ENCODE measurements around the gene PIP5K1A.
A peak's percentile ranks its signal among the peaks of the same experiment; 100 is the strongest.

PIP5K1A gene

GRCh38 chr1:151255381-151255780 lies 57.0 kb downstream of the PIP5K1A start:
- DNase-seq: peak; percentile 13 to 22 (median 22)

GRCh38 chr1:151259351-151259750 lies 61.0 kb downstream of the PIP5K1A start:
- no peak for DNase-seq

DNA sequence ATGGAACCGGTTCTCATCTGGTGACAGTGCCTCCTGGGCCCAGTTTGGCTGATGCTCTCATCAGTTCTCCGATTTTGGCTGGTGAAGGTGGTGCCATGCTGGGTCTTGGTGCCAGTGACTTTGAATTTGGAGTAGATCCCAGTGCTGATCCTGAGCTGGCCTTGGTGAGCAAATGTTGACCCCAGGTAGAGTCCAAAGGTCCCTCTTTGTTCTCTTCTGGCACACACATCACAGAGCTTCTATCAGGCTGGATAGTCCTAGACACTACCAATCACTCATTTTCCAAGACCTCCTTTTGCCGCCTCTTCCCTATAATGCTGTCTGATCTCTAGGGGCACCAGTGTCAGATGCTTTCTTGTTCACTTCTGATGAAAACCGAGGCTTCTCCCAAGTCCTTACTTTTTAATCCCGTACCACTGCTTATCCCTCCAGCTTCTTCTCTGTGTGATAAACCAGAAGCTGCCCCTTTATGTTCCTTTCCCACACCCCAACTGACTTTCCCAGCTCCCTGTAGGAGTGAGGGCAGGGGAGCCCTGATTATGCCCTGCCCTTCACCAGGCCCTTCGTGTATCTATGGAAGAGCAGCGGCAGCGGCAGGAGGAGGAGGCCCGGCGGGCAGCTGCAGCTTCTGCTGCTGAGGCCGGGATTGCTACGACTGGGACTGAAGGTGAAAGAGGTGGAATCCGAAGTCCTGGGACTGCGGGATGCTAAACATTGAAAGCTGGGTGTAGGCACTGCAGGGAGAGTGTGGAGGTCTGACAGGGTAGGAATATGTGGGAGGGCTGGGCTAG lies 67.3 kb downstream of the PIP5K1A start:
- no peak for DNase-seq

DNA sequence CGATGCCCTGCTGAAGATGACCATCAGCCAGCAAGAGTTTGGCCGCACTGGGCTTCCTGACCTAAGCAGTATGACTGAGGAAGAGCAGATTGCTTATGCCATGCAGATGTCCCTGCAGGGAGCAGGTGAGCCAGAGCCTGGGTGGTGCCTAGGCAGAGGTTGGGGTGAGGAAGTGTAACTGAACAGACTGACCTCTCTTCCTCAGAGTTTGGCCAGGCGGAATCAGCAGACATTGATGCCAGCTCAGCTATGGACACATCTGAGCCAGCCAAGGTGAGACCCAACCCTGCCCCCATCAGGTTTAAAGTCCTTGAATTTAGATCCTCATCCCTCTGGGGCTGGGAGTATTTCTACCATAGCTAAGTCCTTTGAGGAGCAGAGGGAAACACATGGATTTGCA lies 68.0 kb downstream of the PIP5K1A start:
- no peak for DNase-seq

DNA sequence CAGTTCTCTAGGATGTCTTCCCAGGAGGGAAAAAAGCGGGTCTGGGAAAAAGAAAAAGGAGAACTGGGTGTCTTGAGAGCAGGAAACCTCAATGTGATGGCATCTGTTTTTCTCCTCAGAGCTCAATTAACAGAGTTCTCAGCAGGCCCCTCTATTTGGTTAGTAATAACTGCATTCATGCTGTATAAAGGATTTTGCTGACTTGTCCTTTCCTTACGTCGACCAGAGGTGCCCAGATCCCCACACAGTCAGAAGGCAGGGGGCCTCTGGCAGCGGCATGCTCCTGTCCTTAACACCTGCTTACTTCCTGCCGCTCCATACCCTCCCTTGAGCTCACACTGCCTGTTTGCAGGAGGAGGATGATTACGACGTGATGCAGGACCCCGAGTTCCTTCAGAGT lies 68.5 kb downstream of the PIP5K1A start:
- DNase-seq: no peak

- DNase-seq: no peak
These were observed 69.4 kb downstream of the PIP5K1A start for GRCh38 chr1:151267760-151268159.

- peak in 1 of 3 donors; percentile 9 for DNase-seq
These were observed 75.6 kb downstream of the PIP5K1A start for GRCh38 chr1:151273924-151274466.

DNA sequence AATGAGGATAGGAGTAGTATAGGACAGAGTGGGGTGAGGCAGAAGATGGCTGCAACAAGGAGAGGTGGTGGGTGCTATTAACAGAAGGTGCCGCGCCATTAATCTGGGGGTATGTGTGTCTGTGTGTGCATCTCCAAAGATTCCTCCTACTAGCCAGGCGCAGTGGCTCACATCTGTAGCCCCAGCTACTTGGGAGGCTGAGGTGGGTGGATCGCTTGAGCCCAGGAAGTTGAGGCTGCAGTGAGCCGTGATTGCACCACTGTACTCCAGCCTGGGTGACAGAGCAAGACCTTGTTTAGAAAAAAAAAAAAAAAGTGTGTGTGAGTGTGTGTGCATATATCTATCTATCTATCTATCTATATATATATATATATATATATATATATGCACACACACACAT lies 77.0 kb downstream of the PIP5K1A start:
- peak; percentile 33 to 54 (median 36) for DNase-seq

GRCh38 chr1:151277249-151277648 lies 78.9 kb downstream of the PIP5K1A start:
- DNase-seq: peak; percentile 84 to 96 (median 94)

GRCh38 chr1:151281225-151281968 lies 83.0 kb downstream of the PIP5K1A start:
- peak; percentile 98 to 99 (median 99) for DNase-seq

GRCh38 chr1:151281969-151282882 lies 83.9 kb downstream of the PIP5K1A start, which contains the start of gene ZNF687:
TSS of gene ZNF687 (plus strand) at chr1:151282299. CDS start at chr1:151286292, 3,993 bp downstream.
- peak; percentile 99 to 100 (median 100) for DNase-seq

DNA sequence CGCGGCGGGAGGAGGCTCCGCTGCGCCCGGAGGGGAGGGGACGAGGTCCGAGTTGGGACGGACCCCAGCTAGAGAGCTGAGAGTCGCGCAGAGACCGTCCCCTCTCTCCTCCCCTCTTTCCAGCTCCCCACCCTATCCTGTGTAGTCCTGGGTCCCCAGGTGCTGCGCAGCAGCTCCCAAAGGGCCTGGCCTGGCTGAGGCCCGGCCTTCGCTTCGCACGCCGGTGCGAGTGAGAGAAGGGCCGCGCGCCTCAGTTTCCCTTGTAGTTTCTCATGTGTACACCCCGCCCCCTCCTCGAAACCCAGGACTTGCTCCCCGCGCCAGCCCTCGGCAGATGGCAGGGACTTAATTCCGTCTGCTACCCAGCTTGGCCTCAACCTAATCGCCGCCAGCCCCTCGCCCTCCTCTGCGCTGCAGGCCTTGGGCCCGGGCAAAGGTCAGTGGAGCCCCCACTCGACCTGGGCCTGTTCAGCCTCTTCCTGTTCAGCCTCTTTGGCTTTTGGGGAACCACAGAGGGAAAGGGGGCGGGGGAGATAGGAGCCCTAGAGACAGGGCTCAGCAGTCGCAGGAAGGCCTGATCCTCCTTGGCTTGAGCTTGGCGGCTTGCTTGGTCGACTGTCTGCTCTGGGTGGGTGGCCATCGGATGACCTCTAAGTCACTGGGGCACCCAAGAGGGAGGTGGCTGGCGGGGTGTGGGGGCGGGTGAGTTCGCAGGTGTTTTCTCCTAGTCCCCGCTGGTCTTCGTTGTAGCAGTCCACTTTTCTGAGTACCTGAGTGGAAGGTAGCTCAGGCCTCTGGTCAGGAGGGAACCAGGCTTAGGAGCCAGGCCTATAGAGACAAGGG lies 84.8 kb downstream of the PIP5K1A start:
- DNase-seq: peak; percentile 66 to 82 (median 75)

DNA sequence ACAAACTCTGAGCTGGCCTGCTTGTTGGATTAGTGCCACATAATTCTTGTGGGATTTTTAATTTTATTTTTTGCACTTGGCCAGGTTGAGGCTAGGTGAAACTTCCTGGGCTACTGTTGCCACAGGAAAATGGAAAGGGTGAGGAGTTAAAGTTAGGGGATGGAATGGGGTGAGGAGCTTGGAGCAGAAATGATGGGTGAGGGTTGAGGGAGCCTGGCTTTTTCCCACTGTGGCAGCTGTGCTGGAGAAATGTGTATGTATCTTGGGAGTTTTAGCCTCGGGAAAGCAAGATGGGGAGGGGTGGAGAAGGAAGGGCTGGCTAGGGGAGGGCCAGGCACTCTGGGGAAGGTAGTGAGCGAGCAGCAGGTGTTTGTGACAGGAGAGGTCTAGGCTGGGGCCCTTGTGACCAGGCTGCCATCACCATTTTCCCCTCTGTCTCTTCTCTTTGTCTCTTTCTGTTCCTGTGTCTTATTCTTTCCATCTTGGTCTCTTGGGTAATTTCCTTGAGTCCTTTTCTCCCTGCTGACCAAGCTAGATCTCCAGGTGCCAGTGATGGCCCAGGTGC lies 85.7 kb downstream of the PIP5K1A start:
- DNase-seq: no peak

DNA sequence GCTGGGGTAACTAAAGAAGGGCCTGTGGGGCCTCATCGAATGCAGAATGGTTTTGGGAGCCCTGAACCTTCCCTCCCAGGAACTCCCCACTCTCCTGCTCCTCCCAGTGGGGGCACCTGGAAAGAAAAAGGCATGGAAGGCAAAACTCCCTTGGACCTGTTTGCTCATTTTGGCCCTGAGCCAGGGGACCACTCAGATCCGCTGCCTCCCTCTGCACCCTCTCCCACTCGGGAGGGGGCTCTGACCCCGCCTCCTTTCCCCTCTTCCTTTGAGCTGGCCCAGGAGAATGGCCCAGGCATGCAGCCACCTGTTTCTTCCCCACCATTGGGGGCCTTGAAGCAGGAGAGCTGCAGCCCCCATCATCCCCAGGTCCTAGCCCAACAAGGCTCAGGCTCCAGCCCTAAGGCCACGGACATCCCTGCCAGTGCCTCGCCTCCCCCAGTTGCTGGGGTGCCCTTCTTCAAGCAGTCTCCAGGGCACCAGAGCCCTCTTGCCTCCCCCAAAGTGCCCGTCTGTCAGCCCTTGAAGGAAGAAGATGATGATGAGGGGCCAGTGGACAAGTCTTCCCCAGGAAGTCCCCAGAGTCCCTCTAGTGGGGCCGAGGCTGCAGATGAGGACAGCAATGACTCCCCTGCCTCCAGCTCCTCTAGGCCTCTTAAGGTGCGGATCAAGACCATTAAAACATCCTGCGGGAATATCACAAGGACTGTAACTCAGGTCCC lies 88.4 kb downstream of the PIP5K1A start:
- no peak for DNase-seq

GRCh38 chr1:151287341-151287699 lies 89.0 kb downstream of the PIP5K1A start:
- DNase-seq: no peak

DNA sequence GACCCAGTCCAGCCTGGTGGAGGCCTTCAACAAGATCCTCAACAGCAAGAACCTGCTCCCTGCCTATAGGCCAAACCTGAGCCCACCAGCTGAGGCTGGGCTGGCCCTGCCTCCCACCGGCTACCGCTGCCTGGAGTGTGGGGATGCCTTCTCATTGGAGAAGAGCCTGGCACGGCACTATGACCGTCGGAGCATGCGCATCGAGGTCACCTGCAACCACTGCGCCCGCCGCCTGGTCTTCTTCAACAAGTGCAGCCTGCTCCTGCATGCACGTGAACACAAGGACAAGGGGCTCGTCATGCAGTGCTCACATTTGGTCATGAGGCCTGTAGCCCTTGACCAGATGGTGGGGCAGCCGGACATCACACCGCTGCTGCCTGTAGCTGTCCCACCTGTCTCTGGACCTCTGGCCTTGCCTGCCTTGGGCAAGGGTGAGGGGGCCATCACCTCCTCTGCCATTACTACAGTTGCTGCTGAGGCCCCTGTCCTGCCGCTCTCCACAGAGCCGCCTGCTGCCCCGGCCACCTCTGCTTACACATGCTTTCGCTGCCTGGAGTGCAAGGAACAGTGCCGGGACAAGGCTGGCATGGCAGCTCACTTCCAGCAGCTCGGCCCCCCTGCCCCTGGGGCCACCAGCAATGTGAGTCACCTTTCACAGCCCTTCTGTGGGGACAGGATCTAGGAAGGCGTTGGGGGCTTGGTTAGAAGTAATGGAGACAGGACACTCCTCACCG lies 89.6 kb downstream of the PIP5K1A start:
- no peak for DNase-seq

DNA sequence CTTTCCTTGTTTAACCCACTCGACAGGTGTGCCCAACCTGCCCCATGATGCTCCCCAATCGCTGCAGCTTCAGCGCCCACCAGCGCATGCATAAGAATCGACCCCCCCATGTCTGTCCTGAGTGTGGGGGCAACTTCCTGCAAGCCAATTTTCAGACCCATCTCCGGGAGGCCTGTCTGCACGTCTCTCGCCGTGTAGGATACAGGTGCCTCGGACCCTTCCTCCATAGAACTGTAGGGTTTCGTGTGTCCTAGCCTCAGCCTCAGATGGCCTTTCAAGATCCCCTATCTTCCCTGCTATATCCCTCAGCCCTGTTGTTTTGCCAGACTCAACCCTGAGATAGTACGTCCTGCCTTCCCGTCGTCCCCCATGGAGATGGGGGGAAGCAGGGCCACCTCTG lies 90.2 kb downstream of the PIP5K1A start:
- DNase-seq: no peak

DNA sequence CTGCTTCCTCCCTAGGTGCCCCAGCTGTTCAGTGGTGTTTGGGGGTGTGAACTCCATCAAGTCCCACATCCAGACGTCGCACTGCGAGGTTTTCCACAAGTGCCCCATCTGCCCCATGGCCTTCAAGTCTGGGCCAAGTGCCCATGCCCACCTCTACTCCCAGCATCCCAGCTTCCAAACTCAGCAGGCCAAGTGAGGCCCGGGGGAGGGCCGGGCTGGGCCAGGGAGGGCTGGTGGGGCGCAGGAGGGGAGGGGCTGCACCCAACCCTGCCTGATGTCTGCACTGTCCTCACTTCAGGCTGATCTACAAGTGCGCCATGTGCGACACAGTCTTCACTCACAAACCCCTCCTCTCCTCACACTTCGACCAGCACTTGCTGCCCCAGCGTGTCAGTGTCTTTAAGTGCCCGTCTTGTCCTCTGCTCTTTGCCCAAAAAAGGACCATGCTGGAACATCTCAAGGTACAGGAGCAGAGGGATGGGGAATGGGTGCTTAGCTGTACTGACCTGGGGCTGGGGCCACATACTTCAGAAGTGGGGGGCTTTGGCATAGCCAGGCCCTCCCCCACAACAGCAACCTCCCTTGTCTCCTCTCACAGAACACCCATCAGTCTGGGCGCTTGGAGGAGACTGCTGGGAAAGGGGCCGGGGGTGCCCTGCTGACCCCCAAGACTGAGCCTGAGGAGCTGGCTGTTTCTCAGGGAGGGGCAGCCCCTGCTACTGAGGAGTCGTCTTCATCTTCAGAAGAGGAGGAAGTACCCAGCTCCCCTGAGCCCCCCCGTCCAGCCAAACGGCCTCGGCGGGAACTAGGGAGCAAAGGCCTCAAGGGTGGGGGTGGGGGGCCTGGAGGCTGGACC lies 91.0 kb downstream of the PIP5K1A start:
- peak in 1 of 3 donors; percentile 15 for DNase-seq

All from suppressor macrophage treated with lipopolysaccharide for 1 hour (primary cell).